ENCODE measurements around the gene INSIG1.

- TF ChIP-seq, protein P1, sequence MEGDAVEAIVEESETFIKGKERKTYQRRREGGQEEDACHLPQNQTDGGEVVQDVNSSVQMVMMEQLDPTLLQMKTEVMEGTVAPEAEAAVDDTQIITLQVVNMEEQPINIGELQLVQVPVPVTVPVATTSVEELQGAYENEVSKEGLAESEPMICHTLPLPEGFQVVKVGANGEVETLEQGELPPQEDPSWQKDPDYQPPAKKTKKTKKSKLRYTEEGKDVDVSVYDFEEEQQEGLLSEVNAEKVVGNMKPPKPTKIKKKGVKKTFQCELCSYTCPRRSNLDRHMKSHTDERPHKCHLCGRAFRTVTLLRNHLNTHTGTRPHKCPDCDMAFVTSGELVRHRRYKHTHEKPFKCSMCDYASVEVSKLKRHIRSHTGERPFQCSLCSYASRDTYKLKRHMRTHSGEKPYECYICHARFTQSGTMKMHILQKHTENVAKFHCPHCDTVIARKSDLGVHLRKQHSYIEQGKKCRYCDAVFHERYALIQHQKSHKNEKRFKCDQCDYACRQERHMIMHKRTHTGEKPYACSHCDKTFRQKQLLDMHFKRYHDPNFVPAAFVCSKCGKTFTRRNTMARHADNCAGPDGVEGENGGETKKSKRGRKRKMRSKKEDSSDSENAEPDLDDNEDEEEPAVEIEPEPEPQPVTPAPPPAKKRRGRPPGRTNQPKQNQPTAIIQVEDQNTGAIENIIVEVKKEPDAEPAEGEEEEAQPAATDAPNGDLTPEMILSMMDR (IDR thresholded peaks at IDR 0.05), result peak in 1 of 5 experiments; percentile 20
- no peak for TF ChIP-seq POLR2AphosphoS5 (IDR thresholded peaks at IDR 0.05)
- TF ChIP-seq EP300 (IDR thresholded peaks at IDR 0.05; ENCODE audit: low read depth), result no peak
- no peak for TF ChIP-seq POLR2A (IDR thresholded peaks at IDR 0.05)
Measured at GRCh38 chr7:155356323-155357105, 58.8 kb downstream of the INSIG1 start.

Measured in transverse colon (tissue), 4 donors.